Fibroblast of pulmonary artery (primary cell): Measurements from ENCODE around the gene MS4A10.

Experiments used
- DNase-seq: peaks from one replicate; pipeline ENCODE4 v3.0.0-alpha.2; 2010; ENCODE audit warnings: low read depth
- H3K4me3 ChIP-seq: replicated peaks from 2 replicates; pipeline ENCODE4 v1.5.1; 2011; ENCODE audit warnings: low read depth, mild to moderate bottlenecking, control low read depth, low read length, moderate library complexity
- TF ChIP-seq, protein P1 (sequence below): IDR thresholded peaks from 2 replicates; pipeline ENCODE4 v1.5.1; 2011; ENCODE audit warnings: mild to moderate bottlenecking, control low read depth, low read length, inconsistent platforms; ENCODE audit errors: missing control alignments

Gene MS4A10

DNA sequence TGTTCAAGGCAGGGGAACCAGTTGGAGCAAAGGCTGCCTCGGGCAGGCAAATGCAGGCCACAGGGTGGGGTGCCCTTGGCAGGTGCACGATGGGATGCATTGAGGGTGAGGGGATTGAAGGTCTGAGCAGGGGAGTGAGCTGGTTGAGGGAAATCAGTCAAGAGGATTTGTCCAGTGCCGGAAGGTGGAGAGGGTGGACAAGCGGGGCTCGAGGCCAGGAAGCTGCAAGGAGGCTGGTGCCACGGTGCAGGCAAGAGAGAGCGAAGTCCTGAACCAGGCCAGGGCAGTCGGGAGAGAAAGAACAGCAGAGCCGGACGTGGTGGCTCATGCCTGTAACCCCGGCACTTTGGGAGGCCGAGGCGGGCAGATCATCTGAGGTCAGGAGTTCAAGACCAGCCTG is 10.4 kb upstream of the MS4A10 start:
- DNase-seq, result no peak
- TF ChIP-seq, protein P1, sequence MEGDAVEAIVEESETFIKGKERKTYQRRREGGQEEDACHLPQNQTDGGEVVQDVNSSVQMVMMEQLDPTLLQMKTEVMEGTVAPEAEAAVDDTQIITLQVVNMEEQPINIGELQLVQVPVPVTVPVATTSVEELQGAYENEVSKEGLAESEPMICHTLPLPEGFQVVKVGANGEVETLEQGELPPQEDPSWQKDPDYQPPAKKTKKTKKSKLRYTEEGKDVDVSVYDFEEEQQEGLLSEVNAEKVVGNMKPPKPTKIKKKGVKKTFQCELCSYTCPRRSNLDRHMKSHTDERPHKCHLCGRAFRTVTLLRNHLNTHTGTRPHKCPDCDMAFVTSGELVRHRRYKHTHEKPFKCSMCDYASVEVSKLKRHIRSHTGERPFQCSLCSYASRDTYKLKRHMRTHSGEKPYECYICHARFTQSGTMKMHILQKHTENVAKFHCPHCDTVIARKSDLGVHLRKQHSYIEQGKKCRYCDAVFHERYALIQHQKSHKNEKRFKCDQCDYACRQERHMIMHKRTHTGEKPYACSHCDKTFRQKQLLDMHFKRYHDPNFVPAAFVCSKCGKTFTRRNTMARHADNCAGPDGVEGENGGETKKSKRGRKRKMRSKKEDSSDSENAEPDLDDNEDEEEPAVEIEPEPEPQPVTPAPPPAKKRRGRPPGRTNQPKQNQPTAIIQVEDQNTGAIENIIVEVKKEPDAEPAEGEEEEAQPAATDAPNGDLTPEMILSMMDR, result no peak
- H3K4me3 ChIP-seq, result no peak overlapping the region

DNA sequence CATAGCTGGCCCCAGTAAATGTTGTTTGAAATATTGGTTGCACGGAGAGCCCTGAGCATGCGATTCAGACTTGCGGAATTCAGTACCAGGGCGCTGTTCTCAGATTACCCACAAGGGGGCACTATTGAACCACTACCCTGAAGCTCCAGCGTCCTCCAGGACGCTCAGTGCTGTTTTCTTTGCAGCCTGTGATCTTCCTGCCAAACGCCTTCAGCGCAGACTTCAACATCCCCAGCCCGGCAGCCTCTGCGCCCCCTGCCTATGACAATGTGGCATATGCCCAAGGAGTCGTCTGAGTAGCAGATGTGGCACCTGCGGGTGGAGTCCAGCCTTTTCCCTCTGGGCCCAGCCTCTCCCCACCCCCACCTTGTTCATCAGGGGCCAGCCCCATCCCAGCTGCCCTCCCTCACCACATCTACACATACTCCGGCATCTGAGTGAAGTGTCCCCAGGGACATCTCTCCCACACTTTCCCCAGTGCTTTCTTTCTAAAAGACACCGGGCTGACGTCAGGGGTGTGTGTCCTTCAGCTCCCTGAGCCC is 9.6 kb upstream of the MS4A10 start:
- TF ChIP-seq, protein P1, result peak; percentile 94
- peak; percentile 97 for DNase-seq
- no peak overlapping the region for H3K4me3 ChIP-seq

DNA sequence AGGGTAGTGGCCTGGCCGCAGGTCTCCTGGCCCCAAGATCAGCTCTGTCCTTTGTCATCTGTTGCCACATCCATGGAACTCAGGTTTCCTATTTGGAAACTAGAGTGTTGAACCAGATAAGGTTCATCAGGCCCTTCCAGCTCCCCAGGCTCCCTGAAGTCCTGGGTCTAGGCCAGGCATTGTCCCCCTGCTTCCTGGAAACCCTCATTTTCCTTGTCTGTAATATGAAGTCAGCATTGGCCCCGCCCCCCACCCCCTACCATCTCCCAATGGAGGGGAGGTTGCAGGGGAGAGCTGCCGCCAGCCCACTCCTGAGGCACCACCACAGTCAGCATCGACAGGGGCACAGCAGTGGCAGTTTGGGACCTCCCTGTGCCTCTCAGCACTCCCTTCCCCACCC is 9.0 kb upstream of the MS4A10 start:
- no peak overlapping the region for H3K4me3 ChIP-seq
- TF ChIP-seq, protein P1, result no peak
- DNase-seq, result no peak

- TF ChIP-seq, protein P1, result no peak
- no peak for DNase-seq
- H3K4me3 ChIP-seq, result no peak overlapping the region
These were observed 8.0 kb upstream of the MS4A10 start for GRCh38 chr11:60777106-60777505.

- H3K4me3 ChIP-seq, result no peak overlapping the region
- DNase-seq, result peak; percentile 95
- TF ChIP-seq, protein P1, result no peak
These were observed 7.6 kb upstream of the MS4A10 start for GRCh38 chr11:60777572-60777971.

DNA sequence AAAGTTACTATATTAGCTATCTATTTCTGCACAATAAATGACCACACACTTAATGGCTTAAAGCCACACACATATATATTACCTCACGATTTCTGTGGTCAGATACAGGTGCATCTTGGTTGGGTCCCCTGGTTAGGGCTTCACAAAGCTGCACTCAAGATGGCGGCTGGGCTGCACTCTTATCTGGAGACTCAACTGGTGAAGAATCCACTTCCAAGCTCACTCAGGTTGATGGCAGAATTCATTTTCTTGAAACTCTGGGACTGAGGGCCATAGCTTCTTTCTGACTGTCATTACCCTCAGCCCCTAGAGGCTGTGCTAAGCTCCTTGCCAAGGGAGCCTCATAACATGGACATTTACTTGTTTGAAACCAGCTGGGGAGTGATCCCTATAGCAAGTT is 5.1 kb upstream of the MS4A10 start:
- no peak overlapping the region for H3K4me3 ChIP-seq
- DNase-seq, result no peak
- TF ChIP-seq, protein P1, result no peak

- TF ChIP-seq, protein P1, result no peak
- no peak for DNase-seq
- no peak overlapping the region for H3K4me3 ChIP-seq
These were observed 4.4 kb upstream of the MS4A10 start for GRCh38 chr11:60780774-60781173.
